ENCODE results near the gene WWOX.
"Not testable (repeated sequence)": the region's sequence is repeated elsewhere in the genome, so short reads cannot be mapped to it uniquely, and the experiment has no call there.

The WWOX gene

GRCh38 chr16:78686601-78687000 is 587.1 kb downstream of the WWOX start:
- no peak for DNase-seq (ENCODE audit: low read depth)

- no peak for DNase-seq (ENCODE audit: low read depth)
Observed at GRCh38 chr16:78689028-78689427, 589.6 kb downstream of the WWOX start.

GRCh38 chr16:78689536-78689935 is 590.1 kb downstream of the WWOX start:
- no peak for DNase-seq (ENCODE audit: low read depth)

- DNase-seq (ENCODE audit: low read depth), result no peak
Observed at GRCh38 chr16:78690510-78690909, 591.1 kb downstream of the WWOX start.

GRCh38 chr16:78691746-78692145 is 592.3 kb downstream of the WWOX start:
- not testable (repeated sequence) for DNase-seq (ENCODE audit: low read depth)

GRCh38 chr16:78693496-78693895 is 594.0 kb downstream of the WWOX start:
- DNase-seq (ENCODE audit: low read depth), result no peak

GRCh38 chr16:78694414-78694813 is 595.0 kb downstream of the WWOX start:
- DNase-seq (ENCODE audit: low read depth), result no peak

- no peak for DNase-seq (ENCODE audit: low read depth)
Observed at GRCh38 chr16:78695391-78695790, 595.9 kb downstream of the WWOX start.

- no peak for DNase-seq (ENCODE audit: low read depth)
Observed at GRCh38 chr16:78696797-78697196, 597.3 kb downstream of the WWOX start.

- DNase-seq (ENCODE audit: low read depth), result no peak
Observed at GRCh38 chr16:78697426-78697825, 598.0 kb downstream of the WWOX start.

GRCh38 chr16:78703936-78704335 is 604.5 kb downstream of the WWOX start:
- no peak for DNase-seq (ENCODE audit: low read depth)

- no peak for DNase-seq (ENCODE audit: low read depth)
Observed at GRCh38 chr16:78704416-78704815, 605.0 kb downstream of the WWOX start.

- no peak for DNase-seq (ENCODE audit: low read depth)
Observed at GRCh38 chr16:78705694-78706093, 606.2 kb downstream of the WWOX start.

- DNase-seq (ENCODE audit: low read depth), result no peak
Observed at GRCh38 chr16:78706637-78707036, 607.2 kb downstream of the WWOX start.

GRCh38 chr16:78709137-78709884 is 609.9 kb downstream of the WWOX start:
- DNase-seq (ENCODE audit: low read depth), result no peak

GRCh38 chr16:78715106-78715505 is 615.7 kb downstream of the WWOX start:
- DNase-seq (ENCODE audit: low read depth), result no peak

GRCh38 chr16:78715673-78716072 is 616.2 kb downstream of the WWOX start:
- no peak for DNase-seq (ENCODE audit: low read depth)

- DNase-seq (ENCODE audit: low read depth), result no peak
Observed at GRCh38 chr16:78718141-78718540, 618.7 kb downstream of the WWOX start.

- DNase-seq (ENCODE audit: low read depth), result no peak
Observed at GRCh38 chr16:78720416-78720815, 621.0 kb downstream of the WWOX start.

GRCh38 chr16:78727536-78727935 is 628.1 kb downstream of the WWOX start:
- DNase-seq (ENCODE audit: low read depth), result no peak

- DNase-seq (ENCODE audit: low read depth), result no peak
Observed at GRCh38 chr16:78729687-78730086, 630.2 kb downstream of the WWOX start.

- DNase-seq (ENCODE audit: low read depth), result no peak
Observed at GRCh38 chr16:78731785-78732184, 632.3 kb downstream of the WWOX start.

GRCh38 chr16:78732696-78733095 is 633.2 kb downstream of the WWOX start:
- DNase-seq (ENCODE audit: low read depth), result no peak

GRCh38 chr16:78735337-78735736 is 635.9 kb downstream of the WWOX start:
- no peak for DNase-seq (ENCODE audit: low read depth)

Data from stimulated activated CD8-positive, alpha-beta memory T cell treated with anti-CD3 and anti-CD28 coated beads, Interleukin-7, amount 100 ng/mL, for 24 hours (primary cell).